A172 (cell line): Measurements from ENCODE around the gene NKX2-8. TPM values are rescaled to one million over a fixed set of nuclear protein-coding genes. Genes with fewer than 3 reads are reported as not detected.
"Not testable (repeated sequence)": the region's sequence is repeated elsewhere in the genome, so short reads cannot be mapped to it uniquely, and the experiment has no call there.

ENCODE experiments used
- DNase-seq: peaks from one replicate; pipeline ENCODE4 v3.0.0-alpha.2; 2015; ENCODE audit warnings: low spot score
- total RNA-seq: library from RNA; depleted of rRNA; stranded (reverse); fragments of >200 nt; shearing (Covaris generic); gene quantifications from 2 replicates; pipeline ENCODE4 v1.2.3, GENCODE V29; 2014; rRNA removed

Gene NKX2-8
- total RNA-seq, 1 experiment from 2014 or later, result not detected

- no peak for DNase-seq
Measured at GRCh38 chr14:36580141-36580855, 2.1 kb downstream of the NKX2-8 start.

- DNase-seq, result no peak
Measured at GRCh38 chr14:36579573-36580140, 2.8 kb downstream of the NKX2-8 start.

- DNase-seq, result no peak
Measured at GRCh38 chr14:36579001-36579555, 3.3 kb downstream of the NKX2-8 start.

GRCh38 chr14:36570065-36570464 is 12.3 kb downstream of the NKX2-8 start:
- peak; percentile 6 for DNase-seq

- no peak for DNase-seq
Measured at GRCh38 chr14:36556811-36557433, 25.5 kb downstream of the NKX2-8 start.

- DNase-seq, result no peak
Measured at GRCh38 chr14:36555998-36556743, 26.2 kb downstream of the NKX2-8 start.

GRCh38 chr14:36553656-36554260 is 28.7 kb downstream of the NKX2-8 start:
- peak; percentile 25 for DNase-seq

- no peak for DNase-seq
Measured at GRCh38 chr14:36550899-36551298, 31.5 kb downstream of the NKX2-8 start.

GRCh38 chr14:36544280-36544679 is 38.1 kb downstream of the NKX2-8 start:
- DNase-seq, result not testable (repeated sequence)

- DNase-seq, result no peak
Measured at GRCh38 chr14:36538051-36538450, 44.4 kb downstream of the NKX2-8 start.

Other genes with a start within 250 kb of the NKX2-8 start
- gene NKX2-1, start 62.4 kb downstream of the NKX2-8 start, total RNA-seq, result not detected in 2 replicates
- gene PAX9, start 79.2 kb upstream of the NKX2-8 start, total RNA-seq, result not detected in 2 replicates